Hepatocyte (in vitro differentiated cells): ENCODE measurements around the gene SULT6B1. TPM values are rescaled to one million over a fixed set of nuclear protein-coding genes. Genes with fewer than 3 reads are reported as not detected.
"Not testable (repeated sequence)": the region's sequence is repeated elsewhere in the genome, so short reads cannot be mapped to it uniquely, and the experiment has no call there.

Experiments used
- DNase-seq: peaks from one replicate; pipeline ENCODE4 v3.0.0-alpha.2; 2016; ENCODE audit warnings: low spot score
- H2AFZ ChIP-seq: fragments of 200-600 bp; sonication (generic); 2 replicates; pipeline ENCODE4 v1.6.0; 2016; ENCODE audit warnings: antibody characterized with exemption, mild to moderate bottlenecking
- H3K27ac ChIP-seq: fragments of 200-600 bp; sonication (generic); 2 replicates; pipeline ENCODE4 v1.5.1; 2016; ENCODE audit warnings: mild to moderate bottlenecking
- H3K27me3 ChIP-seq: fragments of 200-600 bp; sonication (generic); 2 replicates; pipeline ENCODE4 v1.6.1; 2016
- H3K36me3 ChIP-seq: fragments of 200-600 bp; sonication (generic); replicated peaks from 2 replicates; pipeline ENCODE4 v1.5.1; 2016; ENCODE audit warnings: low read depth; ENCODE audit not compliant: insufficient read depth
- H3K4me1 ChIP-seq: fragments of 200-600 bp; sonication (generic); 2 replicates; pipeline ENCODE4 v1.5.1; 2016; ENCODE audit warnings: mild to moderate bottlenecking, moderate library complexity; ENCODE audit not compliant: insufficient read depth
- H3K4me2 ChIP-seq: fragments of 200-600 bp; sonication (generic); 2 replicates; pipeline ENCODE4 v1.6.0; 2016
- H3K4me3 ChIP-seq: fragments of 200-600 bp; sonication (generic); 2 replicates; pipeline ENCODE4 v1.5.1; 2016; ENCODE audit warnings: mild to moderate bottlenecking
- H3K79me2 ChIP-seq: fragments of 200-600 bp; sonication (generic); 2 replicates; pipeline ENCODE4 v1.6.0; 2017; ENCODE audit warnings: mild to moderate bottlenecking
- H3K9me2 ChIP-seq: fragments of 200-600 bp; sonication (generic); replicated peaks from 2 replicates; pipeline ENCODE4 v1.6.0; 2017; ENCODE audit warnings: mild to moderate bottlenecking; ENCODE audit not compliant: insufficient read depth
- H3K9me3 ChIP-seq: fragments of 200-600 bp; sonication (generic); 2 replicates; pipeline ENCODE4 v1.5.1; 2016; ENCODE audit warnings: low read depth, mild to moderate bottlenecking
- H4K20me1 ChIP-seq: fragments of 200-600 bp; sonication (generic); 2 replicates; pipeline ENCODE4 v1.6.0; 2016; ENCODE audit warnings: mild to moderate bottlenecking; ENCODE audit not compliant: insufficient read depth, poor library complexity, severe bottlenecking
- CTCF ChIP-seq: fragments of 200-600 bp; sonication (generic); IDR thresholded peaks from 2 replicates; pipeline ENCODE4 v1.5.1; 2016; ENCODE audit warnings: antibody characterized with exemption, mild to moderate bottlenecking; ENCODE audit not compliant: poor library complexity
- EZH2 ChIP-seq: fragments of 200-600 bp; sonication (generic); IDR thresholded peaks from 2 replicates; pipeline ENCODE4 v1.6.1; 2016; ENCODE audit warnings: antibody characterized with exemption, mild to moderate bottlenecking, borderline replicate concordance
- EZH2phosphoT487 ChIP-seq: fragments of 200-600 bp; sonication (generic); IDR thresholded peaks from one replicate; pipeline ENCODE4 v1.6.1; 2018; ENCODE audit warnings: antibody characterized with exemption, mild to moderate bottlenecking, low read depth, moderate library complexity; ENCODE audit not compliant: unreplicated experiment, severe bottlenecking
- WGBS: methylation state at CpG from one replicate; pipeline ENCODE4 v1.1.6; 2016; ENCODE audit warnings: low lambda C conversion rate; ENCODE audit errors: missing lambda C conversion rate; 5-methylcytosine and 5-hydroxymethylcytosine counted together
- polyA plus RNA-seq: library from polyadenylated mRNA; unstranded; fragments of >200 nt; fragmentation: Nextera tagmentation; extraction: Ambion mirVana; gene quantifications from 2 replicates; pipeline ENCODE4 v1.2.1, GENCODE V29; 2016
- total RNA-seq: library from RNA; depleted of rRNA; stranded (reverse); fragments of >200 nt; gene quantifications from 2 replicates; pipeline ENCODE4 v1.2.3, GENCODE V29; 2014

The SULT6B1 gene
- total and polyA plus RNA-seq, 2 experiments from 2014 or later, result not detected

DNA sequence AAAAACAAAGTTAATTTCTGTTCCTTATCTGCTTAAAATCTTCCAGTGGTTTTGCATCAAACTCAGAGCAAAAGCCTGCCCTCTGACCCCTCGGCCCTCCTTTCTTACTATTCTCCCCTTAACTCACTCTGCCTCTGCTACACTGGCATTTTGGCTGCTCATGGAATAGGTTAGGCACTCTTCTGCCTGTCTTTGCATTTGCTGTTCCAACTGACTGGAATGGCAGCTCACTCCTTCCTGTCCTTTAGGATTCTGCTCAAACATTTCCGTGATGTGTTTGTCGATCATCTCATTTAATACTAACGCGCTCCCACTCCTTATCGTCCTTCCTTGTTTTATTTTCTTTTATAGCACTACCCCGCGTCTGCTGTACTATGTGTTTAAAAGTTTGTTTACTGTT, 42.1 kb upstream of the SULT6B1 start:
- Histone ChIP-seq H3K9me3 (no peaks in the 10 kb centered on the region), H3K27me3 (no peaks in the 10 kb centered on the region), H3K36me3 (no peaks in the 10 kb centered on the region), H3K9me2 (no peaks in the 10 kb centered on the region), H4K20me1 (peaks cover 7% of the 10 kb centered on the region), H3K4me2 (peak overlapping the region; percentile 89), H2AFZ (peak overlapping the region; percentile 80), H3K79me2 (peaks cover 84% of the 10 kb centered on the region), H3K4me3 (peak overlapping the region; percentile 94), H3K4me1 (peaks cover 20% of the 10 kb centered on the region), H3K27ac (peak overlapping the region; percentile 96)
- DNase-seq, result peak; percentile 4
- TF ChIP-seq EZH2, result no peak
- TF ChIP-seq CTCF, result no peak
- TF ChIP-seq EZH2phosphoT487, result no peak
- WGBS, result 1% methylated on average over 8 of the region's 8 CpGs

DNA sequence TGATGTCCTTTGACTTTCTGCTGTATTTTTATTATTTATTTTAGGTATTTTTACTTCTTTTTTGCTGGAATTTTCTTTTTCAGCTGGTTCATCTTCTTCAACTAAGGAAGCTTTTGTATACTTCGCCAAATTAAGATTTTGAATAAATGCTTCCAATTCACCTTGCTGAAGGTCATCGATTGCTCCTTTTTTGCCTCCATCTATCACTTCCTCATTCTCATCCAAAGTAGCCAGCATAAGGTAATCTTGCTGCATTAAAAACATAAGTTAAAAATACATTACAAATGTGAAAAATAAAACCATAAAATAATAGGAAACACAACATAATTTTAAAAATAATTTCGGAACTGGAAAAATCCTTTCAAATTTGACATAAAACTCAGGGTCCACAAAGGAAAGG, 40.3 kb upstream of the SULT6B1 start:
- H3K36me3 ChIP-seq, result no peaks in the 10 kb centered on the region
- TF ChIP-seq CTCF (no peak), EZH2 (no peak), EZH2phosphoT487 (no peak)
- no peak overlapping the region for H3K4me3 ChIP-seq
- H4K20me1 ChIP-seq, result peaks cover 7% of the 10 kb centered on the region
- 97% methylated on average over 3 of the region's 3 CpGs for WGBS
- DNase-seq, result no peak
- no peak overlapping the region for H3K4me2 ChIP-seq
- H3K27ac ChIP-seq, result no peak overlapping the region
- no peaks in the 10 kb centered on the region for H3K9me2 ChIP-seq
- H3K79me2 ChIP-seq, result peaks cover 78% of the 10 kb centered on the region
- H3K4me1 ChIP-seq, result peaks cover 20% of the 10 kb centered on the region
- no peak overlapping the region for H2AFZ ChIP-seq
- no peaks in the 10 kb centered on the region for H3K27me3 ChIP-seq
- H3K9me3 ChIP-seq, result no peaks in the 10 kb centered on the region

- H3K27ac ChIP-seq, result no peak overlapping the region
- H3K9me3 ChIP-seq, result no peaks in the 10 kb centered on the region
- no peak for DNase-seq
- TF ChIP-seq EZH2phosphoT487, result no peak
- TF ChIP-seq EZH2, result no peak
- TF ChIP-seq CTCF, result no peak
- no peaks in the 10 kb centered on the region for H3K36me3 ChIP-seq
- H3K79me2 ChIP-seq, result peaks cover 66% of the 10 kb centered on the region
- no peak overlapping the region for H3K4me2 ChIP-seq
- H4K20me1 ChIP-seq, result peaks cover 7% of the 10 kb centered on the region
- peaks cover 12% of the 10 kb centered on the region for H3K4me1 ChIP-seq
- H3K4me3 ChIP-seq, result no peak overlapping the region
- H3K9me2 ChIP-seq, result no peaks in the 10 kb centered on the region
- no peak overlapping the region for H2AFZ ChIP-seq
- 97% methylated on average over 4 of the region's 4 CpGs for WGBS
- no peaks in the 10 kb centered on the region for H3K27me3 ChIP-seq
Measured at GRCh38 chr2:37226863-37227262, 38.4 kb upstream of the SULT6B1 start.

DNA sequence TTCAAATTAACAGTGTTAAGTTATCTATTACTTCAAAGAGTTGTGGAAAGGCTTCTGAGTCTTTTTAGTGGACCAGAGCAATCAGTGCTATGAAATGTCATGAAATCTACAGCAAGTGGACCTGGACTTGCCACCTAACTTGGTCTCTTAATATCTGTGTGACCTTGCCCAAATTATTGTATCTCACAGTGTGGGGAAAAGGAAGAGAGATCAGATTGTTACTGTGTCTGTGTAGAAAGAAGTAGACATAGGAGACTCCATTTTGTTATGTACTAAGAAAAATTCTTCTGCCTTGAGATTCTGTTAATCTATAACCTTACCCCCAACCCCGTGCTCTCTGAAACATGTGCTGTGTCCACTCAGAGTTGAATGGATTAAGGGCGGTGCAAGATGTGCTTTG, 36.7 kb upstream of the SULT6B1 start:
- not testable (repeated sequence) for H3K4me1 ChIP-seq, H2AFZ ChIP-seq, H3K4me3 ChIP-seq, H3K9me2 ChIP-seq, H4K20me1 ChIP-seq, H3K9me3 ChIP-seq, DNase-seq, H3K4me2 ChIP-seq, H3K36me3 ChIP-seq, H3K27me3 ChIP-seq
- Histone ChIP-seq H3K79me2 (peaks cover 64% of the 10 kb centered on the region), H3K27ac (peak overlapping the region; percentile 5)
- no CpG with 5 or more reads among the region's 2 CpGs for WGBS
